Liver (tissue), 9 donors: Measurements from ENCODE around the gene NUDT2. TPM values are rescaled to one million over a fixed set of nuclear protein-coding genes. Genes with fewer than 3 reads are reported as not detected.

Experiments
- DNase-seq: peaks from one replicate; pipeline ENCODE4 v3.0.0-alpha.2; 2017; ENCODE audit warnings: low spot score
- H3K27ac ChIP-seq, 2 donors: one replicate each; pipeline ENCODE4 v1.7.0; 2013; ENCODE audit warnings: inconsistent platforms in 2 of 2, low read length in 2 of 2, control low read depth in 1 of 2, low read depth in 1 of 2, mild to moderate bottlenecking in 1 of 2
- H3K27me3 ChIP-seq, 4 donors: one replicate each; pipeline versions ENCODE4 v1.6.1 to v1.7.0; 2013; ENCODE audit warnings: low read length in 3 of 4, inconsistent platforms in 1 of 4, mild to moderate bottlenecking in 1 of 4, moderate library complexity in 1 of 4; ENCODE audit not compliant: control insufficient read depth in 4 of 4, insufficient read depth in 4 of 4
- H3K36me3 ChIP-seq, 4 donors: one replicate each; pipeline versions ENCODE4 v1.6.1 to v1.7.0; 2013; ENCODE audit warnings: low read length in 3 of 4, mild to moderate bottlenecking in 3 of 4, low read depth in 1 of 4, moderate library complexity in 1 of 4; ENCODE audit not compliant: control insufficient read depth in 4 of 4, insufficient read depth in 3 of 4
- H3K4me1 ChIP-seq, 4 donors: one replicate each; pipeline versions ENCODE4 v1.6.1 to v1.7.0; 2013; ENCODE audit warnings: low read length in 3 of 4, mild to moderate bottlenecking in 3 of 4, moderate library complexity in 1 of 4; ENCODE audit not compliant: control insufficient read depth in 4 of 4, insufficient read depth in 4 of 4
- H3K4me3 ChIP-seq, 3 donors: one replicate each; pipeline versions ENCODE4 v1.6.1 to v1.7.0; 2013; ENCODE audit warnings: low read length in 3 of 3, control low read depth in 1 of 3, low read depth in 1 of 3, mild to moderate bottlenecking in 1 of 3
- H3K9ac ChIP-seq, 2 donors: one replicate each; pipeline ENCODE4 v1.7.0; 2013; ENCODE audit warnings: low read length in 2 of 2, mild to moderate bottlenecking in 2 of 2, moderate library complexity in 2 of 2, control low read depth in 1 of 2, low read depth in 1 of 2
- H3K9me3 ChIP-seq, 4 donors: one replicate each; pipeline versions ENCODE4 v1.6.1 to v1.7.0; 2013; ENCODE audit warnings: low read length in 3 of 4; ENCODE audit not compliant: control insufficient read depth in 4 of 4
- ATF3 ChIP-seq: IDR thresholded peaks from 2 replicates; pipeline ENCODE4 v1.6.1; 2016; ENCODE audit warnings: antibody characterized with exemption
- CTCF ChIP-seq: fragments of 150-350 bp; IDR thresholded peaks from 2 replicates; pipeline ENCODE4 v1.5.1; 2017; ENCODE audit warnings: improper control_type of control experiment, low read depth, low read length; ENCODE audit not compliant: missing input control
- EGR1 ChIP-seq, 2 donors: IDR thresholded peaks; 2 replicates each; pipeline ENCODE4 v1.6.1; 2016 to 2018; ENCODE audit warnings: antibody characterized with exemption in 2 of 2, low read depth in 2 of 2
- FOXA1 ChIP-seq: IDR thresholded peaks from 2 replicates; pipeline ENCODE4 v1.6.1; 2016; ENCODE audit warnings: antibody characterized with exemption
- FOXA2 ChIP-seq: IDR thresholded peaks from 2 replicates; pipeline ENCODE4 v1.6.1; 2016; ENCODE audit warnings: antibody characterized with exemption
- GABPA ChIP-seq, 2 donors: IDR thresholded peaks in 1 of 2; conservative IDR thresholded peaks in 1 of 2; 2 replicates each; pipeline ENCODE4 v1.6.1; 2016; ENCODE audit warnings: antibody characterized with exemption in 2 of 2, mild to moderate bottlenecking in 1 of 2, moderate library complexity in 1 of 2
- HNF4A ChIP-seq, 2 donors: conservative IDR thresholded peaks; 2 replicates each; pipeline ENCODE4 v1.6.1; 2016; ENCODE audit warnings: antibody characterized with exemption in 2 of 2, mild to moderate bottlenecking in 2 of 2
- HNF4G ChIP-seq: IDR thresholded peaks from 2 replicates; pipeline ENCODE4 v1.6.1; 2016; ENCODE audit warnings: antibody characterized with exemption
- JUND ChIP-seq, 2 donors: IDR thresholded peaks; 2 replicates each; pipeline ENCODE4 v1.6.1; 2016; ENCODE audit warnings: antibody characterized with exemption in 2 of 2
- MAX ChIP-seq: IDR thresholded peaks from 2 replicates; pipeline ENCODE4 v1.6.1; 2016; ENCODE audit warnings: antibody characterized with exemption
- NR2F2 ChIP-seq: IDR thresholded peaks from 2 replicates; pipeline ENCODE4 v1.6.1; 2016; ENCODE audit warnings: antibody characterized with exemption
- RAD21 ChIP-seq, 2 donors: IDR thresholded peaks; 2 replicates each; pipeline ENCODE4 v1.6.1; 2016; ENCODE audit warnings: antibody characterized with exemption in 2 of 2, mild to moderate bottlenecking in 2 of 2
- REST ChIP-seq: IDR thresholded peaks from 2 replicates; pipeline ENCODE4 v1.6.1; 2016; ENCODE audit warnings: antibody characterized with exemption, mild to moderate bottlenecking
- RXRA ChIP-seq, 2 donors: IDR thresholded peaks; 2 replicates each; pipeline ENCODE4 v1.6.1; 2017 to 2018; ENCODE audit warnings: antibody characterized with exemption in 2 of 2, mild to moderate bottlenecking in 1 of 2
- SP1 ChIP-seq: IDR thresholded peaks from 2 replicates; pipeline ENCODE4 v1.6.1; 2018; ENCODE audit warnings: antibody characterized with exemption, mild to moderate bottlenecking
- TAF1 ChIP-seq: conservative IDR thresholded peaks from 2 replicates; pipeline ENCODE4 v1.6.1; 2016; ENCODE audit warnings: antibody characterized with exemption, mild to moderate bottlenecking
- YY1 ChIP-seq: IDR thresholded peaks from 2 replicates; pipeline ENCODE4 v1.6.1; 2016; ENCODE audit warnings: antibody characterized with exemption, mild to moderate bottlenecking
- ZBTB33 ChIP-seq: IDR thresholded peaks from 2 replicates; pipeline ENCODE4 v1.6.1; 2016; ENCODE audit warnings: antibody characterized with exemption
- WGBS: extraction: QIAGEN DNeasy Blood & Tissue Kit; methylation state at CpG from one replicate; pipeline ENCODE4 v1.1.7; 2013; 5-methylcytosine and 5-hydroxymethylcytosine counted together
- polyA plus RNA-seq, 2 donors: library from polyadenylated mRNA; stranded (reverse) in 1 of 2; unstranded in 1 of 2; fragments of 200-250 nt in 1 of 2; fragments of >200 nt in 1 of 2; fragmentation: Nextera tagmentation in 1 of 2; extraction: Ambion mirVana in 1 of 2; gene quantifications; one replicate each; pipeline versions ENCODE4 v1.2.1 to v1.2.3, GENCODE V29; 2013 to 2015
- total RNA-seq, 2 donors: library from RNA; depleted of rRNA; stranded (reverse); fragments of >200 nt; gene quantifications; one replicate each; pipeline ENCODE4 v1.2.3, GENCODE V29; 2014
- donor health status: healthy.
- donor health status: healthy.
- donor health status: healthy.
- donor health status: healthy.
- donor health status: healthy.

Gene NUDT2
- total and polyA plus RNA-seq, 4 donors: 9.2 to 23.5 (median 15.7) TPM

GRCh38 chr9:34374905-34375552 is 45.7 kb downstream of the NUDT2 start:
- H3K4me1 ChIP-seq: peaks cover 7 to 55% (median 44%) of the 10 kb centered on the region in 4 donors
- H3K9ac ChIP-seq: peak overlapping the region in 1 of 2 donors; percentile 8
- H3K27ac ChIP-seq: peak overlapping the region; percentile 53 to 80
- TF ChIP-seq ATF3 (peak; percentile 12), MAX (peak; percentile 66), RAD21 (IDR thresholded peaks at IDR 0.05) (peak; percentile 44 to 65), YY1 (peak; percentile 48), REST (peak; percentile 84), HNF4G (peak; percentile 82), TAF1 (peak; percentile 72), FOXA2 (peak; percentile 35), NR2F2 (peak; percentile 13), JUND (IDR thresholded peaks at IDR 0.05) (peak; percentile 14 to 44), RXRA (IDR thresholded peaks at IDR 0.05) (peak; percentile 88 to 90), HNF4A (conservative IDR thresholded peaks at IDR 0.05) (peak; percentile 92 to 93), ZBTB33 (peak; percentile 58), SP1 (peak; percentile 92), GABPA (IDR thresholded peaks at IDR 0.05 in 1 of 2, conservative IDR thresholded peaks at IDR 0.05 in 1 of 2) (peak in 1 of 2 donors; percentile 17), EGR1 (IDR thresholded peaks at IDR 0.05; ENCODE audit: low read depth in 2 of 2) (no peak), FOXA1 (peak; percentile 24), CTCF (no peak)
- H3K9me3 ChIP-seq: no peaks in the 10 kb centered on the region
- no peaks in the 10 kb centered on the region for H3K27me3 ChIP-seq
- WGBS: 26% methylated on average over 5 of the region's 5 CpGs
- peak; percentile 64 for DNase-seq
- H3K4me3 ChIP-seq: peak overlapping the region in 2 of 3 donors; percentile 60 to 82
- H3K36me3 ChIP-seq: peaks cover 0 to 11% (median 7%) of the 10 kb centered on the region in 4 donors
